B cell (primary cell): ENCODE results near the gene DPYSL3. TPM values are rescaled to one million over a fixed set of nuclear protein-coding genes. Genes with fewer than 3 reads are reported as not detected.

Source experiments
- ATAC-seq: fragments of 200-7000 bp; cut with Tn5 transposase; one replicate; pipeline ENCODE4 v1.10.0; 2021; ENCODE audit warnings: low read depth, mild to moderate bottlenecking, moderate number of reproducible peaks, moderate library complexity
- CTCF ChIA-PET: fragments of 350-600 bp; sonication (Branson Sonifier 250); formaldehyde crosslinking; loops from one replicate; lab custom pipeline; 2021; ENCODE audit warnings: antibody characterized with exemption, inconsistent platforms; lab: Charles Lee
- POLR2A ChIA-PET: fragments of 350-600 bp; sonication (Branson Sonifier 250); formaldehyde crosslinking; loops from one replicate; lab custom pipeline; 2021; ENCODE audit warnings: antibody characterized with exemption; lab: Charles Lee
- DNase-seq: peaks from one replicate; pipeline ENCODE4 v3.0.0; 2013
- H2AFZ ChIP-seq: 2 replicates; pipeline ENCODE4 v1.6.1; 2012; ENCODE audit warnings: mild to moderate bottlenecking, low read depth, low read length; ENCODE audit not compliant: insufficient read depth, poor library complexity, severe bottlenecking
- H3K27ac ChIP-seq, 2 donors: 1 replicate in 1 of 2; 2 replicates in 1 of 2; pipeline ENCODE4 v1.5.1; 2012 to 2013; ENCODE audit warnings: low read length in 2 of 2, mild to moderate bottlenecking in 2 of 2, moderate library complexity in 1 of 2
- H3K27me3 ChIP-seq, 4 experiments: fragments of 200-600 bp in 1 of 4; sonication (generic) in 1 of 4; replicated peaks in 1 of 4; 1 replicate in 2 of 4; 2 replicates in 2 of 4; pipeline versions ENCODE4 v1.6.1 to v1.7.0; 2013 to 2016; ENCODE audit warnings: low read length in 3 of 4, mild to moderate bottlenecking in 2 of 4, mixed read lengths in 1 of 4, moderate library complexity in 1 of 4; ENCODE audit not compliant: insufficient read depth in 4 of 4, control insufficient read depth in 3 of 4; ENCODE audit errors: control extremely low read depth in 1 of 4
- H3K36me3 ChIP-seq, 2 experiments: replicated peaks in 1 of 2; 1 replicate in 1 of 2; 2 replicates in 1 of 2; pipeline versions ENCODE4 v1.6.1 to v1.7.1; 2013; ENCODE audit warnings: low read length in 1 of 2; ENCODE audit not compliant: insufficient read depth in 2 of 2, control insufficient read depth in 1 of 2; ENCODE audit errors: control extremely low read depth in 1 of 2, extremely low read depth in 1 of 2
- H3K4me1 ChIP-seq, 2 donors: fragments of 200-600 bp in 1 of 2; sonication (generic) in 1 of 2; 1 replicate in 1 of 2; 2 replicates in 1 of 2; pipeline versions ENCODE4 v1.5.1 to v1.6.1; 2013 to 2017; ENCODE audit warnings: low read length in 2 of 2; ENCODE audit not compliant: control insufficient read depth in 2 of 2, insufficient read depth in 2 of 2
- H3K4me2 ChIP-seq: replicated peaks from 2 replicates; pipeline ENCODE3; 2012; ENCODE audit warnings: mild to moderate bottlenecking, low read depth, low read length; ENCODE audit not compliant: poor library complexity, severe bottlenecking
- H3K4me3 ChIP-seq, 5 experiments: fragments of 200-600 bp in 1 of 5; sonication (generic) in 1 of 5; 1 replicate in 3 of 5; 2 replicates in 2 of 5; pipeline versions ENCODE4 v1.5.1 to v1.7.0; 2011 to 2016; ENCODE audit warnings: low read length in 4 of 5, mild to moderate bottlenecking in 4 of 5, low read depth in 2 of 5, control low read depth in 1 of 5, moderate library complexity in 1 of 5; ENCODE audit not compliant: insufficient read depth in 1 of 5; ENCODE audit errors: control extremely low read depth in 1 of 5, extremely low read depth in 1 of 5
- H3K79me2 ChIP-seq: fragments of 200-600 bp; sonication (generic); one replicate; pipeline ENCODE4 v1.6.0; 2016; ENCODE audit warnings: low read length; ENCODE audit not compliant: control insufficient read depth, insufficient read depth
- H3K9ac ChIP-seq: fragments of 200-600 bp; sonication (generic); 2 replicates; pipeline ENCODE4 v1.6.1; 2017; ENCODE audit warnings: mild to moderate bottlenecking, low read length, moderate library complexity
- H3K9me3 ChIP-seq, 3 donors: one replicate each; pipeline versions ENCODE4 v1.6.1 to v1.7.1; 2013; ENCODE audit warnings: low read length in 2 of 3; ENCODE audit not compliant: control insufficient read depth in 2 of 3, insufficient read depth in 1 of 3; ENCODE audit errors: control extremely low read depth in 1 of 3
- H4K20me1 ChIP-seq: 2 replicates; pipeline ENCODE4 v1.6.0; 2012; ENCODE audit warnings: mild to moderate bottlenecking, low read length; ENCODE audit not compliant: insufficient read depth, control insufficient read depth, poor library complexity, severe bottlenecking
- H3K27ac Mint-ChIP-seq: one replicate; pipeline ENCODE4 v1.8.0; 2021; ENCODE audit warnings: mixed read lengths
- H3K27me3 Mint-ChIP-seq: one replicate; pipeline ENCODE4 v1.8.0; 2021; ENCODE audit warnings: mixed read lengths
- H3K4me1 Mint-ChIP-seq: one replicate; pipeline ENCODE4 v1.8.0; 2021; ENCODE audit warnings: mixed read lengths
- H3K4me3 Mint-ChIP-seq: one replicate; pipeline ENCODE4 v1.8.0; 2021; ENCODE audit warnings: mixed read lengths
- H3K9me3 Mint-ChIP-seq: one replicate; pipeline ENCODE4 v1.8.0; 2022; ENCODE audit warnings: mixed read lengths; ENCODE audit not compliant: insufficient read depth
- CTCF ChIP-seq: fragments of 200-600 bp; IDR thresholded peaks from one replicate; pipeline ENCODE4 v1.8.0; 2022; ENCODE audit warnings: antibody characterized with exemption, mild to moderate bottlenecking
- EZH2 ChIP-seq: IDR thresholded peaks from 2 replicates; pipeline ENCODE4 v1.6.1; 2012; ENCODE audit warnings: borderline replicate concordance, low read depth, mild to moderate bottlenecking, moderate library complexity, low read length; ENCODE audit not compliant: insufficient read depth, poor library complexity, severe bottlenecking
- WGBS: methylation state at CpG from one replicate; pipeline ENCODE4 v1.1.5; 2013; ENCODE audit warnings: missing lambda C conversion rate; ENCODE audit not compliant: insufficient coverage; 5-methylcytosine and 5-hydroxymethylcytosine counted together
- intact Hi-C: fragments of 100-400 bp; cut with micrococcal nuclease; formaldehyde crosslinking; loops from one replicate; pipeline ENCODE4 v1.10.0; 2022
- polyA plus RNA-seq: library from polyadenylated mRNA; depleted of rRNA; stranded (reverse); fragments of >200 nt; gene quantifications from 2 replicates; pipeline ENCODE4 v1.2.3, GENCODE V29; 2012
- total RNA-seq, 2 donors: library from RNA; stranded (reverse); fragments of 120-200 nt in 1 of 2; gene quantifications; 1 replicate in 1 of 2; 2 replicates in 1 of 2; pipeline versions ENCODE4 v1.2.3 to v1.2.4, GENCODE V29; 2013 to 2022

DPYSL3 gene
- total and polyA plus RNA-seq, 2 donors (not counting 1 experiment from before 2014, with no cell fraction given): not detected

- no peak overlapping the region for H3K27ac Mint-ChIP-seq
- no peaks in the 10 kb centered on the region for H3K27me3 ChIP-seq
- no peak overlapping the region for H3K4me3 ChIP-seq
- no peak overlapping the region for H3K4me3 Mint-ChIP-seq
- no peaks in the 10 kb centered on the region for H3K36me3 ChIP-seq
- no peaks in the 10 kb centered on the region for H3K79me2 ChIP-seq
- H3K9me3 ChIP-seq: peaks cover 0 to 4% (median 0%) of the 10 kb centered on the region in 3 donors
- 80% methylated on average over 3 of the region's 5 CpGs for WGBS
- H2AFZ ChIP-seq: no peak overlapping the region
- H3K4me1 Mint-ChIP-seq: no peaks in the 10 kb centered on the region
- TF ChIP-seq EZH2 (no peak), CTCF (no peak)
- intact Hi-C loops: no loop called here
- H3K4me2 ChIP-seq: no peak overlapping the region
- no peak for DNase-seq
- H3K27me3 Mint-ChIP-seq: no peaks in the 10 kb centered on the region
- no peaks in the 10 kb centered on the region for H3K4me1 ChIP-seq
- no peak overlapping the region for H3K9ac ChIP-seq
- ATAC-seq: no peak
- ChIA-PET POLR2A (no interaction called here), CTCF (no interaction called here)
- no peak overlapping the region for H3K27ac ChIP-seq
- no peaks in the 10 kb centered on the region for H4K20me1 ChIP-seq
- H3K9me3 Mint-ChIP-seq: no peaks in the 10 kb centered on the region
Measured at GRCh38 chr5:147375151-147375550, 134.7 kb downstream of the DPYSL3 start.

- Histone ChIP-seq H3K4me3 (no peak overlapping the region), H3K4me1 (no peaks in the 10 kb centered on the region), H3K27me3 (no peaks in the 10 kb centered on the region), H3K4me2 (no peak overlapping the region), H3K79me2 (no peaks in the 10 kb centered on the region), H3K9ac (no peak overlapping the region), H4K20me1 (no peaks in the 10 kb centered on the region), H3K27ac (no peak overlapping the region), H2AFZ (no peak overlapping the region), H3K9me3 (no peaks in the 10 kb centered on the region), H3K36me3 (no peaks in the 10 kb centered on the region)
- no peaks in the 10 kb centered on the region for H3K27me3 Mint-ChIP-seq
- WGBS: 0% methylated on average over 1 of the region's 3 CpGs
- intact Hi-C loops: no loop called here
- H3K27ac Mint-ChIP-seq: no peak overlapping the region
- H3K9me3 Mint-ChIP-seq: no peaks in the 10 kb centered on the region
- POLR2A ChIA-PET: no interaction called here
- no peak for TF ChIP-seq EZH2
- no peak for TF ChIP-seq CTCF
- no peaks in the 10 kb centered on the region for H3K4me1 Mint-ChIP-seq
- CTCF ChIA-PET: no interaction called here
- no peak overlapping the region for H3K4me3 Mint-ChIP-seq
- no peak for DNase-seq
- no peak for ATAC-seq
Measured at GRCh38 chr5:147373328-147373727, 136.5 kb downstream of the DPYSL3 start.
